HFFc6 (cell line): ENCODE data around the gene DTX3L. TPM values are rescaled to one million over a fixed set of nuclear protein-coding genes. Genes with fewer than 3 reads are reported as not detected.

Experiments
- DNase-seq: peaks from one replicate; pipeline ENCODE4 v3.0.0-alpha.2; 2018
- H3K27ac Mint-ChIP-seq: 2 replicates; pipeline ENCODE4 v1.8.0; 2020; ENCODE audit warnings: mild to moderate bottlenecking, mixed read lengths
- H3K27me3 Mint-ChIP-seq: 2 replicates; pipeline ENCODE4 v1.8.0; 2021; ENCODE audit warnings: mild to moderate bottlenecking, moderate library complexity, mixed read lengths; ENCODE audit not compliant: insufficient read depth
- H3K36me3 Mint-ChIP-seq: 2 replicates; pipeline ENCODE4 v1.8.0; 2021; ENCODE audit warnings: low read depth, mixed read lengths
- H3K4me1 Mint-ChIP-seq: 2 replicates; pipeline ENCODE4 v1.8.0; 2020; ENCODE audit warnings: low read depth, mixed read lengths
- H3K4me3 Mint-ChIP-seq: 2 replicates; pipeline ENCODE4 v1.8.0; 2020; ENCODE audit warnings: mild to moderate bottlenecking, moderate library complexity, mixed read lengths
- H3K9me3 Mint-ChIP-seq: 2 replicates; pipeline ENCODE4 v1.8.0; 2020; ENCODE audit warnings: mild to moderate bottlenecking, mixed read lengths
- total RNA-seq, 6 experiments: library from RNA; stranded (reverse); fragmentation: NEBNext Ultra II Directional; extraction: Animal tissue kit (Norgen Biotek cat#: 25700); gene quantifications; 2 replicates in 1 of 6; 3 replicates in 5 of 6; pipeline ENCODE4 v1.2.3, GENCODE V29; 2021
- TF ChIP-seq, protein P1 (sequence below): fragments of 200-600 bp; sonication (generic); IDR thresholded peaks from 2 replicates; pipeline ENCODE4 v1.5.0; 2021; ENCODE audit warnings: antibody characterized with exemption, mild to moderate bottlenecking

DTX3L gene
- total RNA-seq, 6 experiments from 2014 or later = 6.2 to 16.7 (median 15.6) TPM

DNA sequence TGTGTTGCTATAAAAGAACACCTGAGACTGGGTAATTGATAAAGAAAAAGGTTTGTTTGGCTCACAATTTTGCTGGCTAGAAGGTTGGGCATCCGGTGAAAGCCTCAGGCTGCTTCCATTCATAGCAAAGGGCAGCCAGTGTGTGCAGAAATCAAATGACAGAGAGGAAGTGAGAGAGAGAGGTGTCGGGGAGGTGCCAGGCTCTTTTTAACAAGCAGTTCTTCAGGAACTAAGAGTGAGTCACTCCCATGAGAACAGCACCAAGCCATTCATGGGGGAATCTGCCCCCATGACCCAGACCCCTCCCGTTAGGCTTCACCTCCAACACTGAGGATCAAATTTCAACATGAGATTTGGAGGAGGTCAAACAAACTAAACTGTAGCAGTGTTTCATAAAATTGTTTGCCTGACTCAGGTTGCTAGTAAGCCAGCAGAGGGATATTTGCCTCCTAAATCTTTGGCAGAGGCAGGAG lies 8.8 kb downstream of the DTX3L start:
- Mint-ChIP-seq H3K4me1 (peaks cover 8% of the 10 kb centered on the region), H3K27ac (no peak overlapping the region), H3K36me3 (peaks cover 15% of the 10 kb centered on the region), H3K27me3 (peaks cover 8% of the 10 kb centered on the region; the same call in 1 of the 2 replicates), H3K4me3 (no peak overlapping the region), H3K9me3 (no peaks in the 10 kb centered on the region)
- no peak for DNase-seq
- TF ChIP-seq, protein P1, sequence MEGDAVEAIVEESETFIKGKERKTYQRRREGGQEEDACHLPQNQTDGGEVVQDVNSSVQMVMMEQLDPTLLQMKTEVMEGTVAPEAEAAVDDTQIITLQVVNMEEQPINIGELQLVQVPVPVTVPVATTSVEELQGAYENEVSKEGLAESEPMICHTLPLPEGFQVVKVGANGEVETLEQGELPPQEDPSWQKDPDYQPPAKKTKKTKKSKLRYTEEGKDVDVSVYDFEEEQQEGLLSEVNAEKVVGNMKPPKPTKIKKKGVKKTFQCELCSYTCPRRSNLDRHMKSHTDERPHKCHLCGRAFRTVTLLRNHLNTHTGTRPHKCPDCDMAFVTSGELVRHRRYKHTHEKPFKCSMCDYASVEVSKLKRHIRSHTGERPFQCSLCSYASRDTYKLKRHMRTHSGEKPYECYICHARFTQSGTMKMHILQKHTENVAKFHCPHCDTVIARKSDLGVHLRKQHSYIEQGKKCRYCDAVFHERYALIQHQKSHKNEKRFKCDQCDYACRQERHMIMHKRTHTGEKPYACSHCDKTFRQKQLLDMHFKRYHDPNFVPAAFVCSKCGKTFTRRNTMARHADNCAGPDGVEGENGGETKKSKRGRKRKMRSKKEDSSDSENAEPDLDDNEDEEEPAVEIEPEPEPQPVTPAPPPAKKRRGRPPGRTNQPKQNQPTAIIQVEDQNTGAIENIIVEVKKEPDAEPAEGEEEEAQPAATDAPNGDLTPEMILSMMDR = no peak

DNA sequence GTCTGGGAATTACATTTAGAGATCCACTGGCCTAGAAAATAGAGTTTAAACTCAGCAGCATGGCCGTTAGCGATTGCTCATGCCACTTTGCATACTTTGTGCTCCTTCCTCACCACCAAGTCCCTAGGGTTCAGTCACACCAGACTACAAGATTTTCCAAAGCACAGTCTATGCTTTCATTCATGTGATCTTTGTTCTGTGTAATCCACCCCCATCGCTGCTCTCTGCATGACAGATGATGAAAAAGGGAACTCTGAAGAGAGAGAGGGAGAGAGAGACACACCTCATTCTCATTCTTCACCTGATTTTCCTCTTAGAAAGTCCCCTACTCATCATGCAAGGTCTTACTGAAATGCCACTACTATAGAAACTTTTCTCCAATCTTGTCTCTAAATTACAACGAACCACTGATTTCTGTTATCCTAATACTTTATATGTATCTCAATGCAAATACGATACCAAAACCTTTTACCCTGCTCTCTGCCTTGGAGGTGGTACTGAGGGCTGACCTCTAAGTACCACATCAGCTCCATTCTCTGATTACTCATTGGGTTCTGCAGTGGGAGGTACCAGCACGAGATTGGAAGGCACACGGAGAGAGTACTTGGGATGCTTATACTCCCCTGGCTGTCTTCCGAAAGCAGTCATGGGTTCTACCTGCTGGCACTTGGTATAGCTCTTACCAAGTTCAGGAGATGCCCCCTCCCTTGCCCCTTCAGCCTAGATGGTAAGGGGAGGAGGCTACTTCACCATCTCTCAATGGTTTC lies 12.2 kb downstream of the DTX3L start:
- Mint-ChIP-seq H3K36me3 (peaks cover 2% of the 10 kb centered on the region; the same call in 1 of the 2 replicates), H3K4me3 (no peak overlapping the region), H3K4me1 (peaks cover 8% of the 10 kb centered on the region), H3K27me3 (peaks cover 8% of the 10 kb centered on the region; the same call in 1 of the 2 replicates), H3K27ac (no peak overlapping the region), H3K9me3 (peaks cover 3% of the 10 kb centered on the region)
- no peak for DNase-seq
- TF ChIP-seq, protein P1 = no peak

DNA sequence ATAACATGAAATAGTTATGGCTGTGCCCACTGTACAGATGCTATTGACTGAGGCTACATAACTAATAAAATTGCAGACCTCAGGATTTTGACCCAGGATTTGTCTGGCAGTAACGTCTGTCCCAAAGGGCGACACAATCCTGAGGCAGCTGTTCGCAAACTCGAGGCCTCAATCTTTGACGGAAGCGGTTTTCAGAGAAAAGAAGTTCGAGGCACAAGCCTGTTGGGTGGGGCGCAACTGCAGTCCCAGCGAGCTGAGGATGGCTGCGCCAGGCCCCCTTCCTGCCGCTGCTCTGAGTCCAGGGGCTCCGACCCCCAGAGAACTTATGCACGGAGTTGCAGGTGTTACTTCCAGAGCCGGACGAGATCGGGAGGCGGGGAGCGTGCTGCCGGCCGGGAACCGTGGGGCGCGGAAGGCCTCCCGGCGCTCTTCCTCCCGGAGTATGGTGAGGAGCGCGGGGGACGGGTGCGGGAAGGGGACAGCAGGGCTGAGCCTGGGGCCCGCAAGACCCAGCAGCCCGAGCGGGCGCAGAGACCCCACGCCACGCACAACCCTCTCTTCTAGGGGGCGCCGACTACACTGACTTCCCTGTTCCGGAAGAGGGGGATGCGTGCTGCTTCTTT lies 13.4 kb downstream of the DTX3L start, which contains the start of gene PARP15:
TSS of gene PARP15 (plus strand) at position 242 of the 623 bp plus-strand sequence. CDS start at position 260, 18 bp downstream.
- H3K27me3 Mint-ChIP-seq = peaks cover 8% of the 10 kb centered on the region; the same call in 1 of the 2 replicates
- peaks cover 13% of the 10 kb centered on the region for H3K36me3 Mint-ChIP-seq
- H3K4me3 Mint-ChIP-seq = peak within 1 kb of the TSS; percentile 73
- peaks cover 15% of the 10 kb centered on the region for H3K9me3 Mint-ChIP-seq
- peaks cover 8% of the 10 kb centered on the region for H3K4me1 Mint-ChIP-seq
- no peak within 1 kb of the TSS for H3K27ac Mint-ChIP-seq
- no peak for DNase-seq
- TF ChIP-seq, protein P1 = no peak

DNA sequence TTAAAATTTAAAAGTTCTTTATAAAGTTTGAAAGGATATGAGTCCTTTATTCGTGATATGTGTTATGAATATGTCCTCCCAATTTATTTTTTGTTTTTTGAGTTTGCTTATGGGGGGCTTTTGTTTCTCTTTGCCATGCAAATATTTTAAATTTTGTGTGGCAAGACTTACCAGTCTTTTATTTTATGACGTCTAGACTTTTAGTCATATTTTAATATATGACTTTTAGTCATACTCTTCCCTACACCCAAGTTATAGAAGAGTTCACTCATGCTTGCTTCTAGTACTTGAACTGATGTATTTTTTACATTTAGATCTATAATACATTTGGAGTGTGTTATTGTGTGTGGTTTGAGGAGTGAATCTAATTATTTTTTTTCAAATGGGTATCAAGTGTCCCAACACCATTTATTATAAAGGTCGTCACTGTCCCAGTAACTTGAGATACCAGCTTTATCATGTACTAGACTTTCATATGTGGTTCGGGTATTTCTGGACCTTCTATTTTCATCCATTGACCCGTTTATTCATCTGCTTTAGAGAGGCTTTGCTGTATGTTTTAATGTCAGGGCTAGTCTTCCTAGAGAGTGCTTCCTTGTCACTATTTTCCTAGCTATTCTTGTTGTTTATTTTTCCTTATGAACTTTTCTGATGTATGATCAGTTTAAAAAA lies 14.1 kb downstream of the DTX3L start:
- TF ChIP-seq, protein P1 = no peak
- Mint-ChIP-seq H3K27me3 (peaks cover 8% of the 10 kb centered on the region; the same call in 1 of the 2 replicates), H3K9me3 (peaks cover 21% of the 10 kb centered on the region)

DNA sequence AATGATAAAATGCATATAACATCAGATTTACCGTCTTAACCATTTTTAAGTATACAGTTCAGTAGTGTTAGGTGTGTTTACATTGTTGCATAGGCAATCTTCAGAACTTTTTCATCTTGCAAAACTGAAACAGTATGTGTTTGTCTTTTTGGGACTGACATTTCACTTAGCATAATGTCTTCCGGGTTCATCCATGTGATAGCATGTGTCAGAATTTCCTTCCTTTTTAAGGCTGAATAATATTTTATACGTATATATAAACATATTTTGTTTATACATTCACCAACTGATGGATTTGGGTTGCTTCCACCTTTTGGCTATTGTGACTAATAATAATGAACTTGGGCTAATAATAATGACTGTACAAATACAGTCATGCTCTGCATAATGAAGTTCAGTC lies 16.3 kb downstream of the DTX3L start:
- Mint-ChIP-seq H3K27ac (no peak overlapping the region), H3K27me3 (peaks cover 8% of the 10 kb centered on the region; the same call in 1 of the 2 replicates), H3K36me3 (peaks cover 15% of the 10 kb centered on the region), H3K4me3 (no peak overlapping the region), H3K9me3 (peaks cover 30% of the 10 kb centered on the region), H3K4me1 (no peaks in the 10 kb centered on the region)
- no peak for DNase-seq
- TF ChIP-seq, protein P1 = no peak

More for the DNA sequence above, 14.1 kb downstream of the DTX3L start:
- peaks cover 1% of the 10 kb centered on the region for H3K4me1 Mint-ChIP-seq
- H3K36me3 Mint-ChIP-seq = peaks cover 15% of the 10 kb centered on the region
- H3K4me3 Mint-ChIP-seq = no peak overlapping the region; the same call in 1 of the 2 replicates
- H3K27ac Mint-ChIP-seq = no peak overlapping the region
- no peak for DNase-seq
